ENCODE data around the gene PMAIP1. TPM values are rescaled to one million over a fixed set of nuclear protein-coding genes. Genes with fewer than 3 reads are reported as not detected.
A peak's percentile ranks its signal among the peaks of the same experiment; 100 is the strongest.
"Not testable (repeated sequence)": the region's sequence is repeated elsewhere in the genome, so short reads cannot be mapped to it uniquely, and the experiment has no call there.

Gene PMAIP1
- total and polyA plus RNA-seq, 2 experiments from 2014 or later = 1.1 to 3.9 TPM

- Histone ChIP-seq H3K27me3 (no peaks in the 10 kb centered on the region), H3K36me3 (no peaks in the 10 kb centered on the region), H3K27ac (no peak overlapping the region), H3K4me3 (no peak overlapping the region), H3K9me3 (ENCODE audit: low read depth) (no peaks in the 10 kb centered on the region), H3K4me1 (ENCODE audit: low read depth) (peaks cover 18% of the 10 kb centered on the region)
- DNase-seq (ENCODE audit: low read depth in 1 of 2, low spot score in 1 of 2) = no peak
- no peak for TF ChIP-seq CTCF (IDR thresholded peaks at IDR 0.05; ENCODE audit: low read depth, low read length)
Measured at GRCh38 chr18:59878644-59879043, 21.2 kb upstream of the PMAIP1 start.

GRCh38 chr18:59881728-59882656 lies 17.8 kb upstream of the PMAIP1 start:
- peak overlapping the region; percentile 71 for H3K27ac ChIP-seq
- H3K4me3 ChIP-seq = no peak overlapping the region
- H3K4me1 ChIP-seq (ENCODE audit: low read depth) = peaks cover 18% of the 10 kb centered on the region

GRCh38 chr18:59884351-59884750 lies 15.4 kb upstream of the PMAIP1 start:
- DNase-seq (ENCODE audit: low read depth in 1 of 2, low spot score in 1 of 2) = no peak
- Histone ChIP-seq H3K27ac (no peak overlapping the region), H3K4me1 (ENCODE audit: low read depth) (peaks cover 18% of the 10 kb centered on the region), H3K9me3 (ENCODE audit: low read depth) (no peaks in the 10 kb centered on the region), H3K27me3 (no peaks in the 10 kb centered on the region), H3K4me3 (no peak overlapping the region), H3K36me3 (no peaks in the 10 kb centered on the region)
- no peak for TF ChIP-seq CTCF (IDR thresholded peaks at IDR 0.05; ENCODE audit: low read depth, low read length)

More at GRCh38 chr18:59881728-59882656, 17.8 kb upstream of the PMAIP1 start:
- Histone ChIP-seq H3K9me3 (ENCODE audit: low read depth) (no peaks in the 10 kb centered on the region), H3K27me3 (no peaks in the 10 kb centered on the region), H3K36me3 (no peaks in the 10 kb centered on the region)
- peak; percentile 27 to 67 for DNase-seq (ENCODE audit: low read depth in 1 of 2, low spot score in 1 of 2)
- TF ChIP-seq CTCF (IDR thresholded peaks at IDR 0.05; ENCODE audit: low read depth, low read length) = no peak

GRCh38 chr18:59885579-59886163 lies 14.1 kb upstream of the PMAIP1 start:
- H3K9me3 ChIP-seq (ENCODE audit: low read depth) = no peaks in the 10 kb centered on the region
- no peaks in the 10 kb centered on the region for H3K36me3 ChIP-seq
- H3K4me3 ChIP-seq = no peak overlapping the region
- H3K4me1 ChIP-seq (ENCODE audit: low read depth) = peaks cover 18% of the 10 kb centered on the region
- no peak for TF ChIP-seq CTCF (IDR thresholded peaks at IDR 0.05; ENCODE audit: low read depth, low read length)
- no peak overlapping the region for H3K27ac ChIP-seq
- no peaks in the 10 kb centered on the region for H3K27me3 ChIP-seq
- peak in 1 of 2 donors; percentile 80 for DNase-seq (ENCODE audit: low read depth in 1 of 2, low spot score in 1 of 2)

- not testable (repeated sequence) for H3K27me3 ChIP-seq; H3K9me3 ChIP-seq (ENCODE audit: low read depth); H3K4me3 ChIP-seq; H3K27ac ChIP-seq; H3K36me3 ChIP-seq; DNase-seq (ENCODE audit: low read depth in 1 of 2, low spot score in 1 of 2)
- H3K4me1 ChIP-seq (ENCODE audit: low read depth) = peaks cover 18% of the 10 kb centered on the region
Measured at GRCh38 chr18:59886399-59886798, 13.4 kb upstream of the PMAIP1 start.

GRCh38 chr18:59892123-59892522 lies 7.7 kb upstream of the PMAIP1 start:
- H3K4me1 ChIP-seq (ENCODE audit: low read depth) = no peaks in the 10 kb centered on the region
- H3K4me3 ChIP-seq = no peak overlapping the region
- no peak for DNase-seq (ENCODE audit: low read depth in 1 of 2, low spot score in 1 of 2)
- TF ChIP-seq CTCF (IDR thresholded peaks at IDR 0.05; ENCODE audit: low read depth, low read length) = no peak
- no peak overlapping the region for H3K27ac ChIP-seq
- no peaks in the 10 kb centered on the region for H3K36me3 ChIP-seq
- H3K9me3 ChIP-seq (ENCODE audit: low read depth) = no peaks in the 10 kb centered on the region
- peaks cover 8% of the 10 kb centered on the region for H3K27me3 ChIP-seq

Measured in cardiac muscle cell (in vitro differentiated cells and primary cell).